Epithelial cell of prostate (primary cell): ENCODE measurements around the gene BACH2.
A peak's percentile ranks its signal among the peaks of the same experiment; 100 is the strongest.
"Not testable (repeated sequence)": the region's sequence is repeated elsewhere in the genome, so short reads cannot be mapped to it uniquely, and the experiment has no call there.

ENCODE experiments used
- DNase-seq: peaks from one replicate; pipeline ENCODE4 v3.0.0-alpha.2; 2011; ENCODE audit warnings: low read depth, low spot score
- H3K27ac ChIP-seq: fragments of 450-650 bp; 2 replicates; pipeline ENCODE4 v1.5.1; 2017; ENCODE audit warnings: mild to moderate bottlenecking

BACH2 gene

GRCh38 chr6:89939144-89939543 lies 357.5 kb downstream of the BACH2 start:
- no peak overlapping the region for H3K27ac ChIP-seq
- DNase-seq, result no peak

GRCh38 chr6:89938014-89938413 lies 358.6 kb downstream of the BACH2 start:
- H3K27ac ChIP-seq, result no peak overlapping the region

GRCh38 chr6:89936177-89936576 lies 360.5 kb downstream of the BACH2 start:
- H3K27ac ChIP-seq, result no peak overlapping the region
- DNase-seq, result no peak

More at GRCh38 chr6:89938014-89938413, 358.6 kb downstream of the BACH2 start:
- no peak for DNase-seq

GRCh38 chr6:89934685-89935366 lies 361.8 kb downstream of the BACH2 start:
- DNase-seq, result no peak
- H3K27ac ChIP-seq, result no peak overlapping the region

- DNase-seq, result no peak
- H3K27ac ChIP-seq, result no peak overlapping the region
These were observed 364.3 kb downstream of the BACH2 start for GRCh38 chr6:89932245-89932802.

GRCh38 chr6:89930789-89931188 lies 365.9 kb downstream of the BACH2 start:
- DNase-seq, result no peak
- no peak overlapping the region for H3K27ac ChIP-seq

GRCh38 chr6:89928604-89929003 lies 368.0 kb downstream of the BACH2 start:
- DNase-seq, result no peak
- no peak overlapping the region for H3K27ac ChIP-seq

- DNase-seq, result no peak
- peak overlapping the region; percentile 45 for H3K27ac ChIP-seq
These were observed 368.7 kb downstream of the BACH2 start for GRCh38 chr6:89927791-89928550.

- H3K27ac ChIP-seq, result no peak overlapping the region
- DNase-seq, result no peak
These were observed 369.4 kb downstream of the BACH2 start for GRCh38 chr6:89927264-89927663.

GRCh38 chr6:89925826-89926225 lies 370.8 kb downstream of the BACH2 start:
- peak; percentile 86 for DNase-seq
- H3K27ac ChIP-seq, result peak overlapping the region; percentile 6

- H3K27ac ChIP-seq, result no peak overlapping the region
- DNase-seq, result no peak
These were observed 372.4 kb downstream of the BACH2 start for GRCh38 chr6:89924231-89924630.

- peak; percentile 55 for DNase-seq
- H3K27ac ChIP-seq, result peak overlapping the region; percentile 19
These were observed 375.0 kb downstream of the BACH2 start for GRCh38 chr6:89921691-89922090.

- no peak for DNase-seq
- peak overlapping the region; percentile 19 for H3K27ac ChIP-seq
These were observed 375.4 kb downstream of the BACH2 start for GRCh38 chr6:89921197-89921596.

- DNase-seq, result no peak
- H3K27ac ChIP-seq, result no peak overlapping the region
These were observed 378.8 kb downstream of the BACH2 start for GRCh38 chr6:89917801-89918366.

- no peak for DNase-seq
- no peak overlapping the region for H3K27ac ChIP-seq
These were observed 379.4 kb downstream of the BACH2 start for GRCh38 chr6:89917216-89917615.

GRCh38 chr6:89916136-89916920 lies 380.3 kb downstream of the BACH2 start:
- DNase-seq, result no peak
- H3K27ac ChIP-seq, result no peak overlapping the region

GRCh38 chr6:89910902-89911240 lies 385.8 kb downstream of the BACH2 start:
- no peak for DNase-seq
- no peak overlapping the region for H3K27ac ChIP-seq

GRCh38 chr6:89910001-89910901 lies 386.4 kb downstream of the BACH2 start:
- H3K27ac ChIP-seq, DNase-seq: not testable (repeated sequence)

GRCh38 chr6:89895276-89895874 lies 401.3 kb downstream of the BACH2 start:
- DNase-seq, result no peak
- no peak overlapping the region for H3K27ac ChIP-seq
